ENCODE results near the gene PTPN7. TPM values are rescaled to one million over a fixed set of nuclear protein-coding genes. Genes with fewer than 3 reads are reported as not detected.
"Not testable (repeated sequence)": the region's sequence is repeated elsewhere in the genome, so short reads cannot be mapped to it uniquely, and the experiment has no call there.

Gene PTPN7
- total and polyA plus RNA-seq, 10 of the 15 experiments (the other 5 are each of a cell fraction or from before 2014, with no cell fraction given): 7.9 to 117 (median 102) TPM

- intact Hi-C loops (cut with micrococcal nuclease; ENCODE audit: unreplicated experiment) (loop anchor here (1.0 to 10.0 kb wide), 4 partner anchors 44 to 526 kb away; no protein-coding TSS in a partner anchor), in situ Hi-C loops (cut with MboI) (no loop called here)
- TF ChIP-seq YY1 (IDR thresholded peaks at IDR 0.05; ENCODE audit: low read depth, low read length): 0 out of 2 replicates have a peak, but pooled peaks have one; percentile 18
- TF ChIP-seq CTCF (IDR thresholded peaks at IDR 0.05 in 2 of 3, conservative IDR thresholded peaks at IDR 0.05 in 1 of 3; ENCODE audit: control insufficient read depth in 2 of 3, extremely low read depth in 1 of 3, insufficient read depth in 1 of 3, low read depth in 3 of 3, low read length in 3 of 3): peak; percentile 81 to 95 (median 86)
- TF ChIP-seq RUNX3 (IDR thresholded peaks at IDR 0.05; ENCODE audit: low read length): peak; percentile 12; the same call in 1 of the 2 replicates
- TF ChIP-seq BHLHE40 (IDR thresholded peaks at IDR 0.05; ENCODE audit: borderline replicate concordance in 1 of 2, low read depth in 2 of 2, low read length in 1 of 2): no peak
- peak; percentile 64; the same call in 1 of the 2 replicates for TF ChIP-seq SMC3 (IDR thresholded peaks at IDR 0.05; ENCODE audit: borderline replicate concordance, low read length)
- TF ChIP-seq MXI1 (IDR thresholded peaks at IDR 0.05; ENCODE audit: low read depth, low read length): no peak
- peak; percentile 71 for TF ChIP-seq RAD21 (IDR thresholded peaks at IDR 0.05; ENCODE audit: insufficient read depth, low read depth, low read length)
- Histone ChIP-seq H3K4me1 (ENCODE audit: control insufficient read depth, insufficient read depth, low read length) (no peaks in the 10 kb centered on the region), H3K27me3 (replicated peaks in 1 of 2; ENCODE audit: control insufficient read depth in 2 of 2, insufficient read depth in 2 of 2, low read length in 1 of 2) (peaks cover 7 to 11% of the 10 kb centered on the region in 2 experiments), H4K20me1 (ENCODE audit: control insufficient read depth, insufficient read depth) (no peaks in the 10 kb centered on the region), H2AFZ (ENCODE audit: control insufficient read depth, low read depth, low read length) (no peak overlapping the region), H3K79me2 (ENCODE audit: control insufficient read depth, insufficient read depth, low read length) (no peaks in the 10 kb centered on the region), H3K9ac (ENCODE audit: control insufficient read depth, insufficient read depth, low read length) (no peak overlapping the region), H3K4me3 (no peak overlapping the region), H3K27ac (ENCODE audit: control insufficient read depth, insufficient read depth) (no peak overlapping the region), H3K4me2 (ENCODE audit: control insufficient read depth, insufficient read depth) (no peak overlapping the region), H3K9me3 (replicated peaks; ENCODE audit: control insufficient read depth, insufficient read depth, low read length) (no peaks in the 10 kb centered on the region), H3K36me3 (ENCODE audit: control insufficient read depth in 2 of 2, insufficient read depth in 2 of 2, low read length in 1 of 2) (no peaks in the 10 kb centered on the region)
- ChIA-PET SMC1A (ENCODE audit: uncharacterized antibody, unreplicated experiment) (interaction anchor here (0.6 to 1.7 kb wide), 10 partner anchors 32 to 876 kb away, joined by 3 to 23 read pairs (median 4); partner anchors contain the start of gene PTPN7), CTCF (interaction anchor here (0.6 to 2.9 kb wide), 53 partner anchors 8 to 797 kb away, joined by 3 to 52 read pairs (median 4); partner anchors contain the start of genes ARL8A and PTPN7), RAD21 (ENCODE audit: unreplicated experiment) (interaction anchor here (1.1 to 2.4 kb wide), 15 partner anchors 10 to 527 kb away, joined by 3 to 39 read pairs (median 6); partner anchors contain the start of genes PTPN7 and UBE2T), POLR2A (no interaction called here)
- DNase-seq (ENCODE audit: low read depth, low spot score) (no peak), ATAC-seq (peak; percentile 80), FAIRE-seq (peak; percentile 87)
- WGBS (ENCODE audit: insufficient coverage, insufficient replicate concordance, low lambda C conversion rate, missing lambda C conversion rate): 18% methylated on average over 16 of the region's 18 CpGs
- no TSS peak for BruUV-seq (replicated peaks)
These were observed 32.6 kb upstream of the PTPN7 start for GRCh38 chr1:202192770-202193613.

DNA sequence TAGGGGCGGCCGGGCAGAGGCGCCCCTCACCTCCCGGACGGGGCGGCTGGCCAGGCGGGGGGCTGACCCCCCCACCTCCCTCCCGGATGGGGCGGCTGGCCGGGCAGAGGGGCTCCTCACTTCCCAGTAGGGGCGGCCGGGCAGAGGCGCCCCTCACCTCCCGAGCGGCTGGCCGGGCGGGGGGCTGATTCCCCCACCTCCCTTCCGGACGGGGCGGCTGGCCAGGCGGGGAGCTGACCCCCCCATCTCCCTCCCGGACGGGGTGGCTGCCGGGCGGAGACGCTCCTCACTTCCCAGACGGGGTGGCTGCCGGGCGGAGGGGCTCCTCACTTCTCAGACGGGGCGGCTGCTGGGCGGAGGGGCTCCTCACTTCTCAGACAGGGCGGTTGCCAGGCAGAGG, 31.0 kb upstream of the PTPN7 start:
- H2AFZ ChIP-seq (ENCODE audit: control insufficient read depth, low read depth, low read length); H3K4me2 ChIP-seq (ENCODE audit: control insufficient read depth, insufficient read depth); H4K20me1 ChIP-seq (ENCODE audit: control insufficient read depth, insufficient read depth); H3K27ac ChIP-seq (ENCODE audit: control insufficient read depth, insufficient read depth); H3K4me3 ChIP-seq; H3K4me1 ChIP-seq (ENCODE audit: control insufficient read depth, insufficient read depth, low read length); H3K27me3 ChIP-seq (replicated peaks in 1 of 2; ENCODE audit: control insufficient read depth in 2 of 2, insufficient read depth in 2 of 2, low read length in 1 of 2); H3K9ac ChIP-seq (ENCODE audit: control insufficient read depth, insufficient read depth, low read length); POLR2A ChIA-PET; H3K9me3 ChIP-seq (replicated peaks; ENCODE audit: control insufficient read depth, insufficient read depth, low read length); DNase-seq (ENCODE audit: low read depth, low spot score); SMC1A ChIA-PET (ENCODE audit: uncharacterized antibody, unreplicated experiment); ATAC-seq; H3K79me2 ChIP-seq (ENCODE audit: control insufficient read depth, insufficient read depth, low read length); FAIRE-seq; BruUV-seq (replicated peaks); H3K36me3 ChIP-seq (ENCODE audit: control insufficient read depth in 2 of 2, insufficient read depth in 2 of 2, low read length in 1 of 2); in situ Hi-C loops (cut with MboI): not testable (repeated sequence)
- WGBS (ENCODE audit: insufficient coverage, insufficient replicate concordance, low lambda C conversion rate, missing lambda C conversion rate): 88% methylated on average over 11 of the region's 33 CpGs
- RAD21 ChIA-PET (ENCODE audit: unreplicated experiment): interaction anchor here (1.7 kb wide), 1 partner anchor 32 kb away, joined by 6 read pairs; the partner anchor contains the start of gene PTPN7
- intact Hi-C loops (cut with micrococcal nuclease; ENCODE audit: unreplicated experiment): loop anchor here (5.0 to 10.0 kb wide), 2 partner anchors 46 to 83 kb away; no protein-coding TSS in a partner anchor
- CTCF ChIA-PET: interaction anchor here (2.2 to 2.9 kb wide), 2 partner anchors 83 to 525 kb away, joined by 6 to 21 read pairs; no protein-coding TSS in a partner anchor
